ENCODE data around the gene DNTTIP2.
"Not testable (repeated sequence)": the region's sequence is repeated elsewhere in the genome, so short reads cannot be mapped to it uniquely, and the experiment has no call there.

DNTTIP2 gene

GRCh38 chr1:93878889-93879586 is at the start of gene DNTTIP2:
Gene DNTTIP2, minus strand, starts transcription at chr1:93879206. Its CDS starts 58 bp downstream, at chr1:93879148.
- peak; percentile 73 for DNase-seq (ENCODE audit: insufficient read length, low spot score)
- no peak for FAIRE-seq
- TF ChIP-seq CTCF (IDR thresholded peaks at IDR 0.05; ENCODE audit: insufficient read depth, missing control alignments): no peak

GRCh38 chr1:93925206-93925605 is 46.2 kb upstream of the DNTTIP2 start:
- TF ChIP-seq CTCF (IDR thresholded peaks at IDR 0.05; ENCODE audit: insufficient read depth, missing control alignments): no peak
- FAIRE-seq (peak; percentile 92), DNase-seq (ENCODE audit: insufficient read length, low spot score) (no peak)

- FAIRE-seq: no peak
Measured at GRCh38 chr1:93919780-93920179, 40.8 kb upstream of the DNTTIP2 start.

DNA sequence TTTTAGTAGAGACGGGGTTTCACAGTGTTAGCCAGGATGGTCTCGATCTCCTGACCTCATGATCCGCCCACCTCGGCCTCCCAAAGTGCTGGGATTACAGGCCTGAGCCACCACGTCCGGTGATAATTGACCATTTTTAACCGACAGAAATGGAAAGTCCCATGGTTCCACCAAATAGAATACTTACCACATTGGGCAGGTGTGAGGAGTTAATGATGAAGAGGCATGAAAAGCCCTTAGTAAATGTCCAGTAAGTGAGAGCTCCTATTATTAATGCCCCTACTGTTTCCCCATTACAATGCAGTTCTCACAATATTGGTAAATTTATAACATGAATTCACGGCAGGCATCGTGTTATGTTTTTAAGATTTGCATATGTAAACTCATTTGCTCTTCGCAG is 38.3 kb upstream of the DNTTIP2 start:
- DNase-seq (ENCODE audit: insufficient read length, low spot score): no peak
- no peak for FAIRE-seq
- TF ChIP-seq CTCF (IDR thresholded peaks at IDR 0.05; ENCODE audit: insufficient read depth, missing control alignments): no peak

More at GRCh38 chr1:93919780-93920179, 40.8 kb upstream of the DNTTIP2 start:
- no peak for DNase-seq (ENCODE audit: insufficient read length, low spot score)
- no peak for TF ChIP-seq CTCF (IDR thresholded peaks at IDR 0.05; ENCODE audit: insufficient read depth, missing control alignments)

DNA sequence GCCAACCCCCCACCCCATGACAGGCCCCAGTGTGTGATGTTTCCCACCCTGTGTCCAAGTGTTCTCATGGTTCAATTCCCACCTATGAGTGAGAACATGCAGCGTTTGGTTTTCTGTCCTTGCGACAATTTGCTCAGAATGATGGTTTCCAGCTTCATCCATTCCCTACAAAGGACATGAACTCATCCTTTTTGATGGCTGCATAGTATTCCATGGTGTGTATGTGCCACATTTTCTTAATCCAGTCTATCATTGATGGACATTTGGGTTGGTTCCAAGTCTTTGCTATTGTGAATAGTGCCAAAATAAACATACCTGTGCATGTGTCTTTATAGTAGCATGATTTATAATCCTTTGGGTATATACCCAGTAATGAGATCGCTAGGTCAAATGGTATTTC is 31.9 kb upstream of the DNTTIP2 start:
- not testable (repeated sequence) for FAIRE-seq

DNA sequence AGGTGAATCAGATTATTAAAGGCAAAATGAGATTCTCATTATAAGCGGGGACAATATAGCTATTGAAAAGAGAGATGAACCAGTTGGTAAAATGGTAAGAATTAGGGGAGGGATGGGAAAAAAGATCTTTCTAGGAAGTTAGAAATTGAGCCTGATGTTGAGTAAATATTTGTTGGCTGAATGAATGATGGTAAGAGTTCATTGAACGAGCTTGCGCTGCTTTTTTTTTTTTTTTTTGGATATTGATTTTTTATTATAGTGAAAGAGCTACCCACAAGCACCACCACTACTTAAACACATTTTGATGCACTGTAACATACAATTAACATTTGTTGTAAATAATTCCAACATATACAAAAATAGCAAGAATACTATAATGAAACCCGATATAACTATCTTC is 31.3 kb upstream of the DNTTIP2 start:
- peak; percentile 32 for FAIRE-seq
- TF ChIP-seq CTCF (IDR thresholded peaks at IDR 0.05; ENCODE audit: insufficient read depth, missing control alignments): no peak
- no peak for DNase-seq (ENCODE audit: insufficient read length, low spot score)

More for the DNA sequence above, 31.9 kb upstream of the DNTTIP2 start:
- not testable (repeated sequence) for DNase-seq (ENCODE audit: insufficient read length, low spot score)

DNA sequence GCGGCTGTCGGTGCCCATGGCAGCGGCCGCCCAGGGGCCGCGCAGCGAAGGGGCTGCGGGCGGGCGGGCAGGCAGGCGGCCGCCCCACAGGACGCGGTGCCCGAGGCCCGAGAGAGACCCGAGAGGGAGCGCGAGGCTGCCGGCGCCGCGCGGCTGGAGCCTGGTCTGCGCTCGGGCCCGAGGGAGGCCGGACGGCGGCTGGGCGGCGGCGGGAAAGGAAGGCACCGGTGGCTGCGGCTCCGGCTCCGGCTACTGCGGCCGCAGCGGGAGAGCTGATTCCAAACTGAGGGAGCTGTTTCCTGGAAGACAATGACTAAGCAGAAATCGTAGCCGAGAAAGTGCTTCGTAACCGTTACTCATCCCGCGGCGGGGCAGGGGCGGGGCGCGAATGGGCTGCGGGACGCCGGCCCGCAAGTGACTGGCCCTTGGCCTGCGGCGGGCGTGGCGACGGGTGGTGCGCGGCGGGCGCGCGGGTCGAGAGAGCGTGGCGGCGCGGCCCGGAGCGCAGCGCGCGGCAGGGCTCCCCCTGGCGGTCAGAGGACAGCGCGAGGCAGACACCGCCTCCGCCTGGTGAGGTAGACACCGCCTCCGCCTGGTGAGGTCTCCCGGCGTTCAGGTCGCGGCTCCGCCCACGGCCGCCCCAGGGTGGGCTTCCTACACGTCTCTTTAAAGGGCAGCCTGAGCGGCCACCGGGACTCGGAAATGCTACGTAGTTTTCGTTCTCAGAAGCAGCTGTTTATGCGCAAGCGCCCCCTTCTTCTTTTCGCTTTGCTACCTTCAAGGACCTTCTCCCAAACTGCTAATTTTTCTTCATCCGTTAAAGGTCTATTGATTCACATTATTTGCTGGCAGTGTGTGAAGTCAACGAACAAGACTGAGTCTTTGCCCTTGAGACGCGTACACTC is 30.4 kb upstream of the DNTTIP2 start, which contains the start of gene GCLM:
GCLM (minus strand) TSS at position 285 of the 905 bp plus-strand sequence; CDS start at position 18, 267 bp downstream.
- FAIRE-seq: no peak
- peak; percentile 79 for TF ChIP-seq CTCF (IDR thresholded peaks at IDR 0.05; ENCODE audit: insufficient read depth, missing control alignments)
- DNase-seq (ENCODE audit: insufficient read length, low spot score): peak; percentile 59
